Activated CD4-positive, alpha-beta T cell treated with anti-CD3 and anti-CD28 coated beads, Interleukin-2, amount 50 U/mL, for 16 hours (primary cell): ENCODE results near the gene CASKIN1.
"Not testable (repeated sequence)": the region's sequence is repeated elsewhere in the genome, so short reads cannot be mapped to it uniquely, and the experiment has no call there.

Source experiments
- DNase-seq: peaks from one replicate; pipeline ENCODE4 v3.0.0-alpha.2; 2020

The CASKIN1 gene

DNA sequence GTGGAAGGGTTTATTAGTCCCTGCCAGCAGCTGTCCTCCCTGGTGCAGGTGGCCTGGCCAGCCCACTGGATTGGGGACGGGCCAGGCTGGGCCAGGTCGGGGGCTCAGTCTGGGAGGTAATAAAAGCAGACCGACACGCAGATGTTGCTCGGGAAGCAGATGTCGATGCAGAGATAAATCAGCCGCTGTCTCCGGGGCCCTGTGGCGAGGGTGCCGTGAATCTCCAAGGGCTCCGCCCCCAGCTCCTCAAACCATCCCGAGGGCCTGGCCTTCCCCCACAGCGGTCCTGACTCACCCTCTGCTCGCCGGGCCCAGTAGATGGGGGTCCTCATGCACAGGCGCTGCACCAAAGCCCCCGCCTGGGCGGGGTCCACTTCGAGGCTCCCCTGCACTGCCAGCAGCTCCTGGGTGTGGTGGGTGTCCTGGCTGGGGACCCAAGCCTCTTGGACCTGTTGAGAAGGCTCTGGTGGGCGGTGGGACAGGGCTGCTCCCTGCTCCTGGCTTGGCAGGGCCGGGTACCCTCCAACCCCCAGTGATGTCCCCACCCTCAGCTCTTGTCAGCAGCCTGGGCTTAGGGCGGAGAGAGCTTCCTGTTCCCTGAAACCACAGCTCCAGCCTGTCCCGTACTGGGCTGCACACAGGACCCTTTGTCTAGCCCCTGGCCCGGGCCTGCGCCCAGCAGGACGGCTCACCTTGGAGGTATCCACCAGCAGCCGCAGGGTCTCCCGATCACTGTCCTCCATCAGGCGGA, 13.0 kb upstream of the CASKIN1 start:
- no peak for DNase-seq

DNA sequence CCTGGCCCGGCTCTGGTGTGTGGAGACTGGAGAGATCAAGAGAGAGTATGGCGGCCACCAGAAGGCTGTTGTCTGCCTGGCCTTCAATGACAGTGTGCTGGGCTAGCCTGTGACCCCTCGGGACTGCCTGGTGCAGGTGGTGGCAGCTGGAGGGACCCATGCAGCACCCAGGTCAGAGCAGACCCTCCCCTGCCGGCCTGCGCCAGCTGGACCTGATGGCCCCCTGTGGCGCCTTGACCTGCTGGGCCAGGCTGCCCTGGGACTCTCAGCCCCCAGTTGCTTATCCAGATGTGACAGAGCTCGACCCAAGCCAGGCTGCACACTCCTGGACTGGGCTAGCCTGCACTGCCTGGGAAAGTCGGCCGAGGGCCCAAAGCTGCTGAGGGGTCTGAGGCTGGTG, 12.4 kb upstream of the CASKIN1 start:
- DNase-seq: no peak

DNA sequence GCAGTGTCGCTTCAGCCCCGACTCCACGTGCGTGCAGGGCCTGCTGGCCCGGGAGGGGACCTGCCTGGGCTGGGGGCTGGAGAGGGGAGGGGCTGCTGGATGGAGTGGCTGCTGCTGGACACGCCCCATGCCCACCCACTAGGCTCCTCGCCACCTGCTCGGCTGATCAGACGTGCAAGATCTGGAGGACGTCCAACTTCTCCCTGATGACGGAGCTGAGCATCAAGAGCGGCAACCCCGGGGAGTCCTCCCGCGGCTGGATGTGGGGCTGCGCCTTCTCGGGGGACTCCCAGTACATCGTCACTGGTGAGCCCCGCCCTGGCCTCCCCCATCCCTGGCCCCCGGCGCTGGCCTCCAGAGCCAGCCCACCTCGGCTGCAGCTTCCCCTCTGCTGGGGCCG, 11.9 kb upstream of the CASKIN1 start:
- DNase-seq: no peak

DNA sequence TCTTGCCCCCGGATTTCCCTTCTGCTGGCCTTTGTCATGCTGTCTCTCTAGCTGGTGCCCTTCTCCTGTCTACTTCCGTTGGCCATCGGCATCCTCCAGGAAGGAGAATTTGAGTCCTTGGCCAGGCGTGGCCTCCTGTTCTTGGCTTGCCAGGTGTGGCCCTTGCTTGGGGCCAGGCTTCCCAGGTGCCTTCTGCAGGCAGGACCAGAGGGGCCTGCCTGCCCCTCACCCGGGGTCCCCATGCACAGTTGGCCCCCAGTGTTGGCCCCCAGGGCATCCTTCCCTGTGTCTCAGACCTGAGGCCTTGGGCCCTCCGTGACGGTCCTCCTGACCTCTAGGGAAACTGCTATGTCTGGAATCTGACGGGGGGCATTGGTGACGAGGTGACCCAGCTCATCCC, 11.5 kb upstream of the CASKIN1 start:
- no peak for DNase-seq

DNA sequence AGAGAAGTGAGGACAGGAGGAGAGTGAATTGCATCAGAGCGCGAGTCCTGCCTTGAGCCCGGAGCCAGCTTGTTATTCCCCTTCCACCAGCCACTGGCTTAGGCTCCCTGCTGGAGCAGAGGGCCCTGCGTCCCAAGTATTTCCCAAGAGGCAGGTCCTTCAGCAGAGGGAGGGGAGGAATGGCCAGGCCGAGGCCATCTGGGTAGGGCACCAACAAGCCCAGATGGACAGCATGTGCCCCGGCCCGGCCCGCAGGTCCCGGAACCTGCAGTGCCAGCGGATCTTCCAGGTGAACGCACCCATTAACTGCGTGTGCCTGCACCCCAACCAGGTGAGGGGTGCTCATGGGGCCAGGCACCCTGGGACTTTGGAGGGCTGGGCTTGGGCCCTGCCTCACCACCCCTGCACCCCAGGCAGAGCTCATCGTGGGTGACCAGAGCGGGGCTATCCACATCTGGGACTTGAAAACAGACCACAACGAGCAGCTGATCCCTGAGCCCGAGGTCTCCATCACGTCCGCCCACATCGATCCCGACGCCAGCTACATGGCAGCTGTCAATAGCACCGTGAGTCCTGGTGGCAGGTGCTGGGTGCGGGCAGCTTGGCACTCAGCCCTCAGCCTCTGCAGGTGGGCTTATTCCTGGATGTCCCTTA, 10.5 kb upstream of the CASKIN1 start:
- DNase-seq: no peak

DNA sequence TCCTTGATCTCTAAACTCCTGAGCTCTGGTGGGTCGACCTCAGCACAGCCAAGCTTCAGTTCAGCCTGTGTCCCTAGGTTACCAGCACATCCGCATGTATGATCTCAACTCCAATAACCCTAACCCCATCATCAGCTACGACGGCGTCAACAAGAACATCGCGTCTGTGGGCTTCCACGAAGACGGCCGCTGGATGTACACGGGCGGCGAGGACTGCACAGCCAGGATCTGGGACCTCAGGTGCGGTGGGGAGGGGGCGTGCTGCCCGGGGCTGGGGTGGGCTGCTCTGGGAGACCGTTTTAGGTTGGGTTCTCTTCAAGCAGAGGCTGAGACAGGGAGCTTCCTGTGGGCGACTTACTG, 10.0 kb upstream of the CASKIN1 start:
- no peak for DNase-seq

DNA sequence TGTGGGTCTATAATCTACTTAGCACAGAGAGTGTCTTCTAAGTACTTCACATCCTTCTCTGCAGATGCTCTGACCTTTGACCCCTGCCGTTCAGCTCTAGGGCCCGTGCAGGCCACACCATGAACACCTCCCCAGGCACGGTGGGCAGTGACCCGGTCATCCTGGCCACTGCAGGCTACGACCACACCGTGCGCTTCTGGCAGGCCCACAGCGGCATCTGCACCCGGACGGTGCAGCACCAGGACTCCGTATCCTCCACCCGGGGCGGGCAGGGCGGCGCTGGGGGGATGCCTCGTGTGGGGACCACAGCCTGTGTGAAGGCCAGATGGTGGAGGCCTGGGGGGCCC, 9.5 kb upstream of the CASKIN1 start:
- no peak for DNase-seq

DNA sequence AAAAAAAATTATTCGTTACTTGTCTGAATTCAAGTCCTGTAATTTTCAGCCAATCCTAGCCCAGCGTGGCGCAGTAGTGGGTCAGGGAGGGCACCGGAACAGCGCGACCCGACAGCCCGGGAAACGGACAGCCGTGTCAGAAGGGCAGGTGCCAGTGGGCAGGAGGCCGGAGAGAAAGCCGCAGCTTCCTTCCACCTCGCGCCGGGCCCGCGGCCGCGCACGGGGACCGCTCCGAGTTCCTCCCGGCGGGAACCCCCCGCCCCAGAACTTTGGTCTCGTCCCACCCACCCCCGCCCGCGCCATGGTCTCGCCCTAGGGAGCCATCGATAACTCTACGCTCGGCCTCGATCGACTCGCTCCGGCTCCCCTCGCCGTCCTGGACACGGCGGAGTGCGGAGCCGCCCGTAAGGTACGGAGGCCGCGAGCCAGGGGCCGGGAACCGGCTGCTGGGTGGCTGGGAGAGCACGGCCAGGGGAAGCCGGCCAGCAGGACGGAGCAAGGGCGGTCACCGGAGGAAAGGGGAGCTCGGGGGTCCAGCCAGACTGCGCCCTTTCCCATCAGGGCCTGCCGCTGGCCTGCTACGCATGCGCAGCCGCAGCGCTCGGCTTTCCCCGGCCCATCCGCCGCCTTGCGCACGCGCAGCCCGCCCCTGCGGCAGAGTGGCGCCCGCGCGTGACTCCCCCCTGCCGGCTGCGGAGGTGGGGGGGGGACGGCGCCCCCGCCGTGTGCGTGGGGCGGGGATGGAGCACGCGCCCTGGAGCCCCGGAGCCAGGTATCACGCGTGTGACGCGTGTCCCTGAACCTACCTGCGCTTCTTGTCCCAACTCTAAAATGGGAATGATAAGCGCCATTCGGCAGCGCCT, 8.9 kb upstream of the CASKIN1 start, which contains the start of gene MLST8:
Gene MLST8, plus strand, starts transcription at position 351 of the 863 bp plus-strand sequence. CDS start 632 bp downstream, outside the sequence.
- peak; percentile 88 for DNase-seq

DNA sequence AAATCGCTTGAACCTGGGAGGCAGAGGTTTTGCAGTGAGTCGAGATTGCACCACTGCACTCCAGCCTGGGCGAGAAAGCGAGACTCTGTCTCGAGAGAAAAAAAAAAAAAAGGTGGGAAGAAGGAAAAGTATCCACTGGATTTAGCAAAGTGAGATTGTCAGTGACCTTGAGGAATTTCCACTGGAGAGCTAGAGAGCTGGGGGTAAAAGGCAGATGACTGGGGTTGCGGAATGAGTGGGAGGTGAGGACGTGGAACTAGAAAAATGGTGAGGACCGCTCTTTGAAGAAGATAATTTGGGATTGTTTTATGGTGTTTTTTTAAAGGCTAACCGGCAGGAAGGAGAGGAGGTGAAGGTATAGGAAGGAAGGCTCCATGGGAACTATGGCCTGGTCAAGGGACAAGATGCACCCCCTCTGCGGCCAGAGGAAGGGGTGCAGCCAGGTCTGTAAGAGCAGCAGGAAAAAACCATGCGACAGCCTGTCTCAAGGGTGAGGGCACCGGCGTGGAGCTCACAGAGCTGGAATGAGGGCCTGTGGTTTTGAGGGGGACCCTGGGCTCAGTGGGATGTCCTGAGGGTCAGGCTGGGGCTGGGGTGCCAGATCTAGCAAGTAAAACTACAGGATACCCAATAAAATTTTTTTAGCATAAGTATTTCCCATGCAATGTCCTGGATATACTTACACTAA, 8.2 kb upstream of the CASKIN1 start:
- DNase-seq: no peak

DNA sequence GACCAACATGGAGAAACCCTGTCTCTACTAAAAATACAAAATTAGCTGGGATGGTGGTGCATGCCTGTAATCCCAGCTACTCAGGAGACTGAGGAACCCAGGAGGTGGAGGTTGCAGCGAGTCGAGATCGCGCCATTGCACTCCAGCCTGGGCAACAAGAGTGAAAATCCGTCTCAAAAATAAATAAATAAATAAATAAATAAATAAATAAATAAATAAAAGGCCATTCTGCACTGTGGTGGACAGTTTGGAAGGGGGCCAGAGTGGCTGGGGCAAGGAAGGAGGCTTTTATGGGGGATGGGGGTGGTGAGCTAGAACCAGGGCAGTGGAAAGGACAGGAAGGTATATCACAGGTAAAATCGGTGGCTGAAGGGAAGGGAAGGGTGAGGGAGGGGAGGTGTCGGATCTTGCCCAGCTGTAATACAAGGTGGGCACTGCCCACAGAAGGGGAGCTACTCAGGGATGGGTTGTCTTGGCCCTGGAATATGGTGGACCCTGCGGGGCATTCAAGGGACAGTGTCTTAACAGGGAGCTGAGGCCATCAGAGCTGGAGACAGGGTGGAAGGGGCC, 6.8 kb upstream of the CASKIN1 start:
- DNase-seq: not testable (repeated sequence)

DNA sequence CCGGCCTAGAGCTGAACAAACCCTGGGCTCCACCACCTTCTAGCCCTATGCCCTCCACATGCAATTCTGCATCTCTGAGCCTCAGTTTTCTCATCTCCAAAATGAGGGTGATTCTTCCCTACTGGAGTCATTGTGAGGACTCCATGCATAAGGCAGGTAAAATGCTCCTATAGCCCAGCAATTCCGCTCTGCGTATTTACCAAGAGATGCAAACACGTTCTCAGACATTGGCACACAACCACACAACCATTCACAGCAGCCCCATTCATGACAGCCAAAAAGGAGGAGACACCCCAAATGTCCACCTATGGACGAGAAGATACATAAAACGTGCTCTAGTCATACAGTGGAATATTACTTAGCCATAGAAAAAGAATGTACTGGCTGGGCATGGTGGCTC, 3.9 kb upstream of the CASKIN1 start:
- DNase-seq: no peak

DNA sequence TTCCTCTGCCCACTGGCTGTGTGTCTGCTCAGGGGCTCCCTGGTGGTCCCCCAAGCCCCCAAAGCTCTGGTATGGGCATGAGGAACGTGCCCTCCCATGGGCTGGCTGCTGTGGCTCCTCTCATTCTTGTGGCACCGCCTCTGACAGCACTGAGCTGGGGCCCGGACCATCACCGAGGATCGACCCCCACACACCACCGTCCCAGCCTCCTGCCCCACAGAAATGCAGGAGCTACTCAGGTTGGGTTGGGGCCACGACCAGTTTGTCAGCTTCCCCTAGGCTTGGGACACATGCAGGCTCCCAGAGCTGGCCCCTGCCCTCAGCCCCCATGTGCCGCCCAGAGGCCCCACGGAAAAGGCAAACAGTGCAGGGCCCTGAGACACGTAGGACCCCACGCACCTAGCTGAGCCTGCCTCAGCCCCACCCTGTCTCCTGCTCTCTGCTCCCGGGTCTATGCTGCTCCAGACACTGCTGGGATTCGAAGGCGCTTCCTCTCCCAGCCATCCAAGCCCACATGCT, 3.3 kb upstream of the CASKIN1 start:
- DNase-seq: no peak

DNA sequence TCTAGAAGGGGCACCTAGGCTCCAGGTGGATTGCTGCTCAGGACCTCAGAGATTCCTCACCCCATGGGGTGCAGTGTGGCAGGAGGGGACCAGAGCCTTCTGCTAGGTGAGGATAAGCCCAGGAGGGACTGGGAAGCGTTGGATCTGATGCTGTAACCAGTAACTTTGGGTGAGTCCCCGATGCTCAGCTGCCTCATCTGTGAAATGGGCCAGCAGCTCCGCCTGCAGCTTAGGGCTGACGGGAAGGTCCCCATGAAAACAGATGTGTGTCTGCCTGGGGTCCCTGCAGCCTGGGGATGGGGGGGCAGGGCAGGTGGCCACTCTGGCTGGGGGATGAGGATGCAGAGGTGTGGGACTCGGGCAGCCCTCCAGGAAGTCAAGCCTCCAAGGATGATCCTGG, 2.7 kb upstream of the CASKIN1 start:
- no peak for DNase-seq

DNA sequence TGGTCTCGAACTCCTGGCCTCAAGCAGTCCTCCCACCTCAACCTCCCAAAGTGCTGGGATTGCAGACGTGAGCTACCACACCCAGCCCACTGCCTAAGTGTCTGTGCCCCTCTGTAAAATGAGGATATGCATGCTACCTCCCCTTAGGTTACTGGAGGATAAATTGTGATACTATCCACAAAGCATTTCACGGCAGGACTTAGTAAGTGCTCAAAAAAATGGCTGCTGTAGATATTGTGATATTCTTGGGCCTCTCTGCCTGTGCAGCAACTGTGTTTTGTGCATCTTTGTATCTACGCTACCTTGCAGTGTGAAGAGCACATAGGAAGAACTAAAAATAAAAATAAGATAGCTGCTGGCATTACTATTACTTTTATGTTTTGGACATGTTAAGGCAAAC, 1.9 kb upstream of the CASKIN1 start:
- no peak for DNase-seq

DNA sequence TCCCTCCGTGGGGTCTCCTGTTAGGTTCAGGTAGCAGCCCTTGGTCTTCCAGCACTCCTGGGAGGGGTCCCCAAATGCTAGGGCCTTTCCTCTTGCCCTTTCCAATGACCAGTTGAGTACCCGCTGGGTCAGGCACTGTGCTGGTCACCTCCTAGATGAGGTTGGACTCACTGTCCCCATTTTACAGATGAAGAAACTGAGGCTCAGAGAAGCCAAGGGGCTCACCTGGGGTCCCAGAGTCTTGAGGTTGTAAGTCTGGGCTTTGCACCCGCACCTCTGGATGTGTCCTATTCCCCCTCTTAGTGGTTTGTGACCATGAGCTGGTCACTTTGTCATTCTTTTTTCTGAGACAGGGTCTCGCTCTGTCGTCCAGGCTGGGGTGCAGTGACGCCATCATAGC, 1.4 kb upstream of the CASKIN1 start:
- DNase-seq: no peak

DNA sequence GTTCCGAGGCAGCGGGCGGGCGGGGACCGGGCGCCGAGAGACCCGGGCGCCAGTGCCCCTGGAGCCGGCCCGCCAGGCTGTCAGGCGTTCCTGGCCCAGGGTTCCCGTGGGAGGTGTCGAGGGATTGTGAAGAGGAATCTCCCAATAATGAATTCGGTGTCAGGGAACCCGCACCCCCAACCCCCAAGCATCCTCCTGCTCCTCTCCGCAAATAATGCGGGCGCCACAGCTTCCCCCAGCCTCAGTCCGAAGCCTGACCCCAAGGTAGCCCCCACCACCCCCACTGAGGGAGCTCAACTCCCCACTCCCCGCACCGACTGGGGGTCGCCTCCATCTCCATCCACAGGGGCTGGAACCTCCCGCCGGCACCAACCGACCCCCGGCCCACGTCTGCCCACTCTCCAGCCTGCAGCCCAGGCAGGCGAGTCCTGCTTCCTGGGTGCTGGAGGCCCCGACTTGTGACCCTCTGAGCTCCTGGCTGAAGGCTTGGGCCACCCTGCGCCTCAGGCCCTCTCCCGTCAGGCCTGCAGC, 641 bp upstream of the CASKIN1 start:
- DNase-seq: no peak

DNA sequence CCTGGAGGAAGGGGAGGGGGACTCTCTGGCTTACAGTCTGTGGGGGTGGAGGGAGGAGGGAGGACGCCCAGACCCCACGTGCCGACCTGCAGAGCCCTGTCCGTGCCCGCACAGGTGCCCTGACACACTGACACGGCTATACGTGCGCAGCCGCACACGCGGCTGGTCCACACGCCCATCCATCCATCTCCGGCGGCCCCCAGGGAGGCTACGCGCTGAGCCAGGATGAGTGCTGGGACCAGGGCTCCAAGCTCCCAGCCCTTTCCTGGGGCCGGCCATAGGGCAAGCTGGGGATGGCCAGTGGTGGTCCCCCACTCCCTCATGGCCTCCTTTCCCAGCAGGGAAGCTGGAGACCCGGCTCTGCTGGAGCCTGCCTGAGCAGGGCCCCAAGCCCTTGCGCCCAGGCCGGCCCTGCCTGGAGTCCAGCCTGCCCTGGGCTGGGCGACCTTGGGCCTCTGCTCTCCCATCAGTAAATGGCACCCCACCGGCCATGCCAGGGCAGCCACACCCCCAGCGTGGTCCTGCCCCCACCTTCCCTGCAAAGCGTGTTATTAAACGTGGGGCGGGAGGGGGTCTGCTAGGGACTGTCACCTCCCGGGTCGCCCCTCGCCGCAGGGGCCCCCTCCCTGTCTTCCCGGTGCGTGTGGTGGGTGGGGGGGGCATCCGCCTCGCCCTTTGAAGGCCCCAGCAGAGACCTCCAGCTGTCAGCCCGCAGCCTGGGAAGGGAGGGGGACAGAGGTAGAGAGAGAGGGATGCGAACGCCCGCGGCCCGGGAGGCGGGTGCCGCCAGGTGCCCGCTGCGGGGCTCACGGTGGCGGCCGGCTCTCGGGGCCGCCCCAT, 863 bp downstream of the CASKIN1 start:
- no peak for DNase-seq

DNA sequence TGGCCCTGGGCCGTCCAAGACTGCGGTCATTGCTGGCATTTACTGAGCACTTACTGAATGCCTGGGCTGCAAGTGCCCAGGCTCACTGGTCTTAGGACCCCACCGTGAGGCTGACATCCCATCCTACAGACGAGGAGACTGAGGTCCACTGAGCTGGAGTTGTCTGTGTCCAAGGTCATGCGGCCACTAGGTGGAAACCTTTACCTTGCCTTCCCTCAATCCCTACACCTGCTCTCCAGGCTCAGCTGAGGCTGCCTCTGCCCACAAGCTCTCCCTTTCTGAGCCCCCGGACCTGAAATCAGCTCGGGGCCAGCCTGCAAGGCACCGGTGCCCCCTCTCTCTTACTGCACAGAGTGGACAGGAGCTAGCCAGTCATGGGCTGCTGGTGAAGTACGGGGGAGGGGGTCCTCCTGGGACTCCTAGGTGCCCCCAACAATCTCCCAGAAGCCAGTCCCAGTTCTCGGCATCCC, 1.5 kb downstream of the CASKIN1 start:
- peak; percentile 42 for DNase-seq

DNA sequence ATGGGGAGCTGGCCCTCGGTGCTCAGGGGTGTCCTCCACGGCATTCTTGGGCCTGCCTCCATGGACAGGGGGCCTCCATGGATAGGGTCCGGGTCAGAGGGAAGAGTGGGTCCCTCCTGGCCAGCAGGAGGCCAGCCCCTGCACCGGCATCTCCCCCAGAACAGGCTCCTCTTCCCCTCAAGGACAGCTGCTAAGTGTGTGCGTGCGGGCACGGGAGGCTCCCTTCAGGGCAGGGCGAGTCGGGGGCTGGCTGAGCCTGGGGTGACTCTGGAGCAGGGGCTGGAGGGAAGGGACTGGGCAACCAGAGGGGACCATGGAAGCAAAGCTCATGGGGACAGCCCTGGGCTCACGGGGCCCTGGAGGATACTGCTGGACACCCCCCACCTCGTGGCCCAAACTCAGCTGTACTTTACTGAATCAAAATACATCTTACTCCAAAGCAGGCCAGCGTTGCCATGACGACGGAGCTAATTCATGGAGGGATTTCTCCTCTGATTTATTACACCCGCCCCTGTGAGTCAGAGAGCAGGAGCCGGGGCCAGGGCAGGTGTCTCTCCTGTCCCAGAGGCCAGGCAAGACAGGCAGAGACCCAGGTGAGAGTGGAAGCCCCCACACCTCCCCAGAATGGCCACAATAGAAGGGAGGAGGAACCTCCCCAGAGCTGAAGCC, 2.1 kb downstream of the CASKIN1 start:
- DNase-seq: no peak

DNA sequence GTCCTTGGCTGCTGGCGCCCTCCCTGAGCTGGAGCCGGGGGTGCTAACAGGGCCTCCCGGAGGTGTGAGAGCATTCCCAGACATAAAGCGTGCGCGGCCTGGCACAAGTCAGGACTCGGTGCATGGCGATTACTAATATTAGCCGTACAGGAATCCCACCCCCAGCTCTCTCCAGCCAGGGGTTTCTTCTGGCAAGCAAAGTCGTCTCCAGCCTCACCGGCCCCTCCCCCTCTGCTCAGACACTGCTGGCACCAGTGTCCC, 5.0 kb downstream of the CASKIN1 start:
- no peak for DNase-seq
